ENCODE data around the gene LHFPL2. TPM values are rescaled to one million over a fixed set of nuclear protein-coding genes. Genes with fewer than 3 reads are reported as not detected.

Gene LHFPL2
- total and polyA plus RNA-seq, 2 experiments from 2014 or later: 10.6 to 50.8 TPM

GRCh38 chr5:78644129-78644528 lies 4.4 kb downstream of the LHFPL2 start:
- Mint-ChIP-seq H3K4me3 (no peak overlapping the region), H3K27ac (no peak overlapping the region; the same call in 1 of the 2 replicates), H3K9me3 (no peaks in the 10 kb centered on the region), H3K27me3 (ENCODE audit: insufficient read depth, low read depth, poor library complexity) (peaks cover 11% of the 10 kb centered on the region), H3K36me3 (ENCODE audit: low read depth) (peaks cover 47% of the 10 kb centered on the region), H3K4me1 (peaks cover 58% of the 10 kb centered on the region)
- DNase-seq (ENCODE audit: low spot score) (no peak), ATAC-seq (no peak)
- H3K9me2 ChIP-seq (ENCODE audit: insufficient read depth): no peaks in the 10 kb centered on the region
- H3K27ac ChIP-seq (ENCODE audit: low read depth): no peak overlapping the region
- no peak overlapping the region for H3K4me3 ChIP-seq
- no peak overlapping the region for H3K4me2 ChIP-seq
- H3F3A ChIP-seq (replicated peaks; ENCODE audit: low read depth): peaks cover under 1% of the 10 kb centered on the region; the same call in 1 of the 2 replicates
- no peak for TF ChIP-seq EZH2phosphoT487 (IDR thresholded peaks at IDR 0.05; ENCODE audit: unreplicated experiment)
- no peak for TF ChIP-seq JUNB (IDR thresholded peaks at IDR 0.05; ENCODE audit: unreplicated experiment)
- TF ChIP-seq NANOG (IDR thresholded peaks at IDR 0.05; ENCODE audit: borderline replicate concordance): no peak
- TF ChIP-seq REST (IDR thresholded peaks at IDR 0.05; ENCODE audit: unreplicated experiment): no peak
- TF ChIP-seq ETS1 (IDR thresholded peaks at IDR 0.05): no peak
- no peak overlapping the region for H2AFZ ChIP-seq
- H4K20me1 ChIP-seq (replicated peaks; ENCODE audit: insufficient read depth): peaks cover 40% of the 10 kb centered on the region
- no peaks in the 10 kb centered on the region for H3K27me3 ChIP-seq (ENCODE audit: insufficient read depth)
- H3K36me3 ChIP-seq (ENCODE audit: insufficient read depth): peaks cover 7% of the 10 kb centered on the region
- peaks cover 87% of the 10 kb centered on the region for H3K79me2 ChIP-seq (replicated peaks; ENCODE audit: insufficient read depth)
- H3K4me1 ChIP-seq (ENCODE audit: insufficient read depth): peaks cover 37% of the 10 kb centered on the region

- Mint-ChIP-seq H3K9me3 (no peaks in the 10 kb centered on the region), H3K27me3 (ENCODE audit: insufficient read depth, low read depth, poor library complexity) (peaks cover 11% of the 10 kb centered on the region), H3K36me3 (ENCODE audit: low read depth) (peaks cover 48% of the 10 kb centered on the region), H3K27ac (no peak overlapping the region), H3K4me3 (no peak overlapping the region), H3K4me1 (peaks cover 66% of the 10 kb centered on the region)
- Histone ChIP-seq H2AFZ (no peak overlapping the region), H3K79me2 (replicated peaks; ENCODE audit: insufficient read depth) (peaks cover 100% of the 10 kb centered on the region), H3K27ac (ENCODE audit: low read depth) (no peak overlapping the region), H3K4me3 (no peak overlapping the region), H3K4me1 (ENCODE audit: insufficient read depth) (peaks cover 47% of the 10 kb centered on the region), H3F3A (replicated peaks; ENCODE audit: low read depth) (no peaks in the 10 kb centered on the region), H3K27me3 (ENCODE audit: insufficient read depth) (no peaks in the 10 kb centered on the region), H3K4me2 (no peak overlapping the region), H4K20me1 (replicated peaks; ENCODE audit: insufficient read depth) (peaks cover 50% of the 10 kb centered on the region), H3K36me3 (ENCODE audit: insufficient read depth) (peaks cover 7% of the 10 kb centered on the region), H3K9me2 (ENCODE audit: insufficient read depth) (no peaks in the 10 kb centered on the region)
- no peak for DNase-seq (ENCODE audit: low spot score)
- no peak for ATAC-seq
- TF ChIP-seq ZNF114 (CRISPR knock-in tag; IDR thresholded peaks at IDR 0.05): no peak
- no peak for TF ChIP-seq REST (IDR thresholded peaks at IDR 0.05; ENCODE audit: unreplicated experiment)
- no peak for TF ChIP-seq CREB1 (CRISPR knock-in tag; IDR thresholded peaks at IDR 0.05; ENCODE audit: low read depth)
Measured at GRCh38 chr5:78642701-78643100, 5.9 kb downstream of the LHFPL2 start.
